ENCODE measurements around the gene HOMER1. TPM values are rescaled to one million over a fixed set of nuclear protein-coding genes. Genes with fewer than 3 reads are reported as not detected.

HOMER1 gene
- total RNA-seq, 1 donor from 2014 or later = 20.5 TPM

GRCh38 chr5:79555418-79555817 is 41.5 kb upstream of the HOMER1 start:
- no peak for FAIRE-seq
- no peaks in the 10 kb centered on the region for H3K27me3 ChIP-seq (ENCODE audit: control insufficient read depth, insufficient read depth, low read length)
- TF ChIP-seq CTCF (IDR thresholded peaks at IDR 0.05; ENCODE audit: insufficient read depth, low read length, severe bottlenecking) = no peak
- no peak overlapping the region for H3K4me3 ChIP-seq (ENCODE audit: low read depth, low read length)
- no peak for DNase-seq (ENCODE audit: low read depth)
- H3K36me3 ChIP-seq (ENCODE audit: control insufficient read depth, insufficient read depth, low read length) = no peaks in the 10 kb centered on the region

GRCh38 chr5:79552984-79553383 is 39.0 kb upstream of the HOMER1 start:
- FAIRE-seq = no peak

GRCh38 chr5:79547982-79548381 is 34.0 kb upstream of the HOMER1 start:
- peak; percentile 92 for DNase-seq (ENCODE audit: low read depth)
- Histone ChIP-seq H3K27me3 (ENCODE audit: control insufficient read depth, insufficient read depth, low read length) (no peaks in the 10 kb centered on the region), H3K4me3 (ENCODE audit: low read depth, low read length) (no peak overlapping the region), H3K36me3 (ENCODE audit: control insufficient read depth, insufficient read depth, low read length) (no peaks in the 10 kb centered on the region)
- TF ChIP-seq CTCF (IDR thresholded peaks at IDR 0.05; ENCODE audit: insufficient read depth, low read length, severe bottlenecking) = no peak
- FAIRE-seq = no peak

More at GRCh38 chr5:79552984-79553383, 39.0 kb upstream of the HOMER1 start:
- H3K36me3 ChIP-seq (ENCODE audit: control insufficient read depth, insufficient read depth, low read length) = no peaks in the 10 kb centered on the region
- no peak for DNase-seq (ENCODE audit: low read depth)
- no peak for TF ChIP-seq CTCF (IDR thresholded peaks at IDR 0.05; ENCODE audit: insufficient read depth, low read length, severe bottlenecking)
- no peaks in the 10 kb centered on the region for H3K27me3 ChIP-seq (ENCODE audit: control insufficient read depth, insufficient read depth, low read length)
- H3K4me3 ChIP-seq (ENCODE audit: low read depth, low read length) = no peak overlapping the region

- no peaks in the 10 kb centered on the region for H3K27me3 ChIP-seq (ENCODE audit: control insufficient read depth, insufficient read depth, low read length)
- no peak overlapping the region for H3K4me3 ChIP-seq (ENCODE audit: low read depth, low read length)
- TF ChIP-seq CTCF (IDR thresholded peaks at IDR 0.05; ENCODE audit: insufficient read depth, low read length, severe bottlenecking) = no peak
- DNase-seq (ENCODE audit: low read depth) (peak; percentile 82), FAIRE-seq (peak; percentile 92)
- H3K36me3 ChIP-seq (ENCODE audit: control insufficient read depth, insufficient read depth, low read length) = no peaks in the 10 kb centered on the region
Observed at GRCh38 chr5:79547429-79547822, 33.5 kb upstream of the HOMER1 start.

GRCh38 chr5:79546782-79547428 is 33.0 kb upstream of the HOMER1 start:
- FAIRE-seq = no peak
- Histone ChIP-seq H3K36me3 (ENCODE audit: control insufficient read depth, insufficient read depth, low read length) (no peaks in the 10 kb centered on the region), H3K27me3 (ENCODE audit: control insufficient read depth, insufficient read depth, low read length) (no peaks in the 10 kb centered on the region), H3K4me3 (ENCODE audit: low read depth, low read length) (no peak overlapping the region)
- DNase-seq (ENCODE audit: low read depth) = no peak
- TF ChIP-seq CTCF (IDR thresholded peaks at IDR 0.05; ENCODE audit: insufficient read depth, low read length, severe bottlenecking) = no peak

- no peak overlapping the region for H3K4me3 ChIP-seq (ENCODE audit: low read depth, low read length)
- no peaks in the 10 kb centered on the region for H3K27me3 ChIP-seq (ENCODE audit: control insufficient read depth, insufficient read depth, low read length)
- no peak for TF ChIP-seq CTCF (IDR thresholded peaks at IDR 0.05; ENCODE audit: insufficient read depth, low read length, severe bottlenecking)
- FAIRE-seq (no peak), DNase-seq (ENCODE audit: low read depth) (no peak)
- H3K36me3 ChIP-seq (ENCODE audit: control insufficient read depth, insufficient read depth, low read length) = no peaks in the 10 kb centered on the region
Observed at GRCh38 chr5:79544131-79544530, 30.2 kb upstream of the HOMER1 start.
